Measurements from ENCODE around the gene PCIF1.

DNA sequence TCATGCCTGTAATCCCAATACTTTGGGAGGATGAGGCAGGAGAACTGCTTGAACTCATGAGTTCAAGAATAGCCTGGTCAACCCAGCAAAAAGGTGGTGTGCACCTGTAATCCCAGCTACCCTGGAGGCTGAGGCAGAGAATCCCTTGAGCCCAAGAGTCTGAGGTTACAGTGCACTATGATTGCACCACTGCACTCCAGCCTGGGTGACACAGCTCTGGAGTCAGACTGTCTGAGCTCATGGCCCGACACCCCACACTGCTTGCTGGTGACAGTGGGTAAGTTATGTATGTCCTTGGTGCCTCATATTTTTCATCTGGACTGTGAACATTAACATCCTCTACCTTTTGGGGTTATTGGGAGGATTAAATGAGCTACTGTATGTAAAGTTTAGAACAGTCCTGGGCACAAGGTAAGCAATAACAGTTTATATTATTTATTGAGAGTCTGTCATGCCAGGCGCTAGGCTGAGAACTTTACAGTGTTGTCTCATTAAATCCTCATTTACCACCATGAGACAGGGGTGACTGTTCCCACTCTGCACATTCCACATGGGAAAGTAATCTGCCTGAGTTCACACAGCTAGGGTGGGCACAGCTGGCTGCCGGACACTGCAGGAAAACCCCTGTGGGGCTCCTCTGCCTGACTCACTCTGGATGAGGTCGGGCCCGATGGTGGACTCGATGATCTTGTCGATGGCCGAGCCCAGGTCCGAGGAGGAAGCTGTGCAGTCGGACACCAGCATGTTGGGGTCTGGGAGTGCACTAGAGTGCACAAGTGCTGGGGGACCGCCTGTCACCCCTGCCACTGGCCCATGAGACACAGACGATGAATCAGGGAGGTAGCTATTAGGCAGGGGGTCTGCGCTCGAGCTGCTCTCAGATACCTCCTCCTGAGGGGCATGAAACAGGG is 34.6 kb downstream of the PCIF1 start:
- TF ChIP-seq EZH2phosphoT487 (IDR thresholded peaks at IDR 0.05; ENCODE audit: low read depth) = no peak
- TF ChIP-seq, protein P1, sequence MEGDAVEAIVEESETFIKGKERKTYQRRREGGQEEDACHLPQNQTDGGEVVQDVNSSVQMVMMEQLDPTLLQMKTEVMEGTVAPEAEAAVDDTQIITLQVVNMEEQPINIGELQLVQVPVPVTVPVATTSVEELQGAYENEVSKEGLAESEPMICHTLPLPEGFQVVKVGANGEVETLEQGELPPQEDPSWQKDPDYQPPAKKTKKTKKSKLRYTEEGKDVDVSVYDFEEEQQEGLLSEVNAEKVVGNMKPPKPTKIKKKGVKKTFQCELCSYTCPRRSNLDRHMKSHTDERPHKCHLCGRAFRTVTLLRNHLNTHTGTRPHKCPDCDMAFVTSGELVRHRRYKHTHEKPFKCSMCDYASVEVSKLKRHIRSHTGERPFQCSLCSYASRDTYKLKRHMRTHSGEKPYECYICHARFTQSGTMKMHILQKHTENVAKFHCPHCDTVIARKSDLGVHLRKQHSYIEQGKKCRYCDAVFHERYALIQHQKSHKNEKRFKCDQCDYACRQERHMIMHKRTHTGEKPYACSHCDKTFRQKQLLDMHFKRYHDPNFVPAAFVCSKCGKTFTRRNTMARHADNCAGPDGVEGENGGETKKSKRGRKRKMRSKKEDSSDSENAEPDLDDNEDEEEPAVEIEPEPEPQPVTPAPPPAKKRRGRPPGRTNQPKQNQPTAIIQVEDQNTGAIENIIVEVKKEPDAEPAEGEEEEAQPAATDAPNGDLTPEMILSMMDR (IDR thresholded peaks at IDR 0.05; ENCODE audit: low read depth, low read length) = no peak

Measured in OCI-LY3 (cell line).